NCI-H2081 (cell line): ENCODE measurements around the gene RTL9.
A peak's percentile ranks its signal among the peaks of the same experiment; 100 is the strongest.
"Not testable (repeated sequence)": the region's sequence is repeated elsewhere in the genome, so short reads cannot be mapped to it uniquely, and the experiment has no call there.

Source experiments
- DNase-seq, 2 experiments: peaks; one replicate each; lab custom pipeline; 2025; lab: John Stamatoyannopoulos, UW

Gene RTL9

DNA sequence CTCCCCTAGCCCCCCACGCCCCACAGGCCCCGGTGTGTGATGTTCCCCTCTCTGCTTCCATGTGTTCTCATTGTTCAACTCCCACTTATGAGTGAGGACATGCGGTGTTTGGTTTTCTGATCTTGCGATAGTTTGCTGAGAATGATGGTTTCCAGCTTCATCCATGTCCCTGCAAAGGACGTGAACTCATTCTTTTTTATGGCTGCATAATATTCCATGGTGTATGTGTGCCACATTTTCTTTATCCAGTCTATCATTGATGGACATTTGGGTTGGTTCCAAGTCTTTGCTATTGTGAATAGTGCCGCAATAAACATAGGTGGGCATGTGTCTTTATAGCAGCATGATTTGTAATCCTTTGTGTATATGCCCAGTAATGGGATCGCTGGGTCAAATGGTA is 47.6 kb downstream of the RTL9 start:
- DNase-seq = not testable (repeated sequence)

DNA sequence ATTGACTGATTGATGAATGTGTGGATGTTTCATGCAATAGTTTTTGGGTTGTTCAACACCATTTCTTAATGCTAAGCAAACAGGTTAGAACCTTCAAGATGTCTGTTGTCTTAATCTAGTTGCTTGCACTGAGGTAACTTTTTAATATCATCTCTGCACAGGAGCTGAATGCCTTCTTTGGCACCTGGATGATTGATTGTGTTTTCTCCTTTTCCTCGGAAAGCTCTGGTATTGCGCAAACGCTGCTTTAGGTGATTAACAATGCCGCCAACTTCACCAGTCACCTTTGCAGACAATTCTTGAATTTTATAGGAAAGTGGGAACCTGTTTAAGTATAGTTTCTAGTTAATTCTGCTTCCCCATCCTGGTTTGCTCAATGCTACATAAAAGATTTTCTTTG is 48.2 kb downstream of the RTL9 start:
- no peak for DNase-seq

DNA sequence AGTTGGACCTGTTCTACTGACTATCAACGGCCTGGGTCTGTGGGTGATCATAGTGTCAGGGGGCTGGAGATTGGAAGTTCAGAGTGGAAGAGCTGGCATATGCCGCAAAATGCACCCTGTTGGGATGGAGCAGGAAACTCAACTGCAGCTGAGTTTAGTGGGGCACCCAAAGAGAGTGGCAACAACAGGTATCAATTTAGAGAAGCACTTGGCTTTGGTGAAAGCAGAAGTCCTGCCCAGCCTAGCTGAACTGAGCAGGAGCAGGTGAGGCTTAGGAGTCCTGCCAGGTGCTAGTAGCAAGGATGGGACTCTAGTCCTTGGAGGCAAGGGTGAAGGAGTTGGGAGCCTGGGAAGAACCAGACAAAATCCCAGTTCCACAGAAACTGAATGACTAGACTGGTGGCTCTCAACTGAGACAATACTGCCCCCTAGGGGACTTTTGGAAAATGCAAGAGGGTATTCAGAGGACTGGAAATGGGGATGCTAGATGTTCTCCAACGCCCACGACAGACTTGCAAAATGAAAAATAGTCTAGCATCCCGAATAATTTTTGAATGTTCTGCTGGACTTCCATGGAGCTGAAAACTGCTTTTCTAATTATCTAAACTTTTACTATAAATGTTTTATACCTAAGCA is 49.4 kb downstream of the RTL9 start:
- peak; percentile 77 to 78 for DNase-seq
